COLO668 (cell line): ENCODE results near the gene MAGEA2.
"Not testable (repeated sequence)": the region's sequence is repeated elsewhere in the genome, so short reads cannot be mapped to it uniquely, and the experiment has no call there.

ENCODE experiments used
- DNase-seq: peaks from one replicate; lab custom pipeline; 2025; ENCODE audit not compliant: unreplicated experiment; lab: John Stamatoyannopoulos, UW

The MAGEA2 gene

DNA sequence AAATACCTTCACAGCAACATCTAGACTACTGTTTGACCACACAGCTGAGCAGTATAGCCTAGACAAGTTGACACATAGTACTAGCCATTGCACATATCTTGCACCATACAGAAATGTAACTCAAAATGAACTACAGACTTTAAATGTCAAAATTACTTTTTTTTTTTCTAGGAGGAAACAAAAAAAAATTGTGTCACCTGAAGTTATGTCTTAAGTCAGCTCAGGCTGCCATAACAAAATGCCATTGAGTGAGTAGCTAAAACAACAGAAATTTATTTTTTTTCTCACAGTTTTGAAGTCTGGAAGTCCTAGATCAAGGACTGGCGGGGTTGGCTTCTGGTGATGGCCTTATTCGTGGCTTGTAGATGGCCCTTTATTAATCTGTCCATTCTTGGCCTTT lies 44.5 kb downstream of the MAGEA2 start, which contains the start of gene CSAG2:
Gene CSAG2, minus strand, starts transcription at position 101 of the 400 bp plus-strand sequence. CDS start 161 bp downstream, outside the sequence.
- DNase-seq, result not testable (repeated sequence)

DNA sequence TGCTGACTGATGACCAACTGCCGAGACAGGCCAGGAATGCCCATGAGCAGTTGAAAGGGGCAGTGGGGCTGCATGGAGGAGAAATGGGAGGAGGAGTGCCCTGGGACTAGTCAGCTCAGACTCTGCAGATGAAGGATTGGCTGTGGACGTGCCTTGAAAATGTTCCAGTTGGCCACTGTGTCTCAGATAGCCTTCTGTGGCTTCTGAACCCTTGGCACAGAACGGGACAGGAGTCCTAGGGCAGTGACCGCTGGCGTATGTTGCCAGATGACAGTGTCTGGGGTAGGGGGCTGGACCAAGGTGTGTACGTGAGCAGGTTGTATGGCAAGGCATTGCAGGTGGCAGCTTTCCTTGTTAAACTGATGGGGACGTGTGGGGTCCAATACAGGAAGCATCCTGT lies 47.1 kb downstream of the MAGEA2 start:
- DNase-seq, result not testable (repeated sequence)

DNA sequence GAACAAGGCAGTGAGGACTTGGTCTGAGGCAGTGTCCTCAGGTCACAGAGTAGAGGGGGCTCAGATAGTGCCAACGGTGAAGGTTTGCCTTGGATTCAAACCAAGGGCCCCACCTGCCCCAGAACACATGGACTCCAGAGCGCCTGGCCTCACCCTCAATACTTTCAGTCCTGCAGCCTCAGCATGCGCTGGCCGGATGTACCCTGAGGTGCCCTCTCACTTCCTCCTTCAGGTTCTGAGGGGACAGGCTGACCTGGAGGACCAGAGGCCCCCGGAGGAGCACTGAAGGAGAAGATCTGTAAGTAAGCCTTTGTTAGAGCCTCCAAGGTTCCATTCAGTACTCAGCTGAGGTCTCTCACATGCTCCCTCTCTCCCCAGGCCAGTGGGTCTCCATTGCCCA lies 53.3 kb downstream of the MAGEA2 start:
- DNase-seq, result not testable (repeated sequence)
